Measurements from ENCODE around the gene SLC45A1. TPM values are rescaled to one million over a fixed set of nuclear protein-coding genes. Genes with fewer than 3 reads are reported as not detected.

Gene SLC45A1
- total and polyA plus RNA-seq, 2 of the 4 experiments (the other 2 are of a cell fraction) = 0.72 to 3.9 TPM

GRCh38 chr1:8313231-8313630 lies 4.7 kb upstream of the SLC45A1 start:
- Histone ChIP-seq H4K5ac (ENCODE audit: low read depth, low read length) (no peak overlapping the region), H3K56ac (ENCODE audit: extremely low read depth, insufficient read depth, low read length) (no peak overlapping the region), H3K9me3 (ENCODE audit: control insufficient read depth, insufficient read depth, low read length) (peaks cover 2% of the 10 kb centered on the region; the same call in 1 of the 2 replicates), H3K79me1 (ENCODE audit: low read depth in 1 of 2, low read length in 2 of 2) (peaks cover 1 to 3% of the 10 kb centered on the region in 2 experiments; a peak in 2 of 4 replicates), H2BK120ac (ENCODE audit: low read depth, low read length) (no peak overlapping the region), H3K9ac (ENCODE audit: low read depth, low read length) (no peak overlapping the region), H4K8ac (ENCODE audit: low read depth in 2 of 2, low read length in 2 of 2) (peak overlapping the region in 1 of 2 experiments; percentile 17; a peak in 1 of 4 replicates), H3K18ac (ENCODE audit: low read depth, low read length) (no peak overlapping the region; the same call in 1 of the 2 replicates), H2BK5ac (ENCODE audit: low read depth, low read length, poor library complexity, severe bottlenecking) (no peak overlapping the region), H3K27ac (ENCODE audit: insufficient read depth, low read length) (no peak overlapping the region), H3K4me3 (ENCODE audit: insufficient read depth, low read depth, low read length) (no peak overlapping the region), H3K23ac (ENCODE audit: low read depth, low read length) (no peak overlapping the region), H4K20me1 (ENCODE audit: insufficient read depth, low read length) (no peaks in the 10 kb centered on the region), H3K14ac (replicated peaks; ENCODE audit: low read depth, low read length) (0 out of 2 replicates have a peak overlapping the region, but pooled peaks have one; percentile 32), H2BK20ac (ENCODE audit: low read depth, low read length) (peak overlapping the region; percentile 16; the same call in 1 of the 2 replicates), H4K91ac (ENCODE audit: insufficient read depth, low read depth, low read length) (peak overlapping the region; percentile 92; the same call in 1 of the 2 replicates), H2BK15ac (ENCODE audit: low read depth, low read length) (peak overlapping the region; percentile 67; the same call in 1 of the 3 replicates), H3K27me3 (ENCODE audit: control insufficient read depth, insufficient read depth, low read length) (no peaks in the 10 kb centered on the region), H3K4ac (ENCODE audit: low read depth, low read length) (peak overlapping the region; percentile 31; the same call in 1 of the 2 replicates), H3K4me2 (ENCODE audit: low read depth, low read length) (no peak overlapping the region), H3K36me3 (ENCODE audit: control insufficient read depth, insufficient read depth, low read length) (no peaks in the 10 kb centered on the region), H3K9me1 (ENCODE audit: insufficient read depth, low read length) (no peaks in the 10 kb centered on the region; the same call in 1 of the 2 replicates), H2AK5ac (ENCODE audit: low read depth, low read length) (peak overlapping the region; percentile 92), H3K4me1 (ENCODE audit: control insufficient read depth, insufficient read depth, low read length) (peaks cover 5% of the 10 kb centered on the region), H2AFZ (replicated peaks; ENCODE audit: low read length, poor library complexity) (no peak overlapping the region), H2AK9ac (replicated peaks; ENCODE audit: low read depth, low read length, poor library complexity) (no peak overlapping the region)
- intact Hi-C loops (cut with micrococcal nuclease) (loop anchor here (5.0 to 10.0 kb wide), 2 partner anchors 216 to 648 kb away; no protein-coding TSS in a partner anchor), in situ Hi-C loops (cut with MboI; ENCODE audit: low sequenced_read_pairs) (loop anchor here (5.0 to 25.0 kb wide), 3 partner anchors 296 to 651 kb away; no protein-coding TSS in a partner anchor), dilution Hi-C loops (cut with HindIII; ENCODE audit: low sequenced_read_pairs, unreplicated experiment) (loop anchor here (25.0 kb wide), 1 partner anchor 301 kb away; no protein-coding TSS in a partner anchor)
- BruUV-seq (replicated peaks) = no TSS peak
- ATAC-seq (ENCODE audit: low read depth) (no peak), DNase-seq (no peak)
- WGBS, 2 experiments (ENCODE audit: extremely low coverage in 2 of 2, insufficient read length in 1 of 2) = 85% methylated on average over 3 of the region's 6 CpGs; no CpG with 5 or more reads in 1 of the 2 experiments
- ChIA-PET CTCF (interaction anchor here (1.1 to 3.6 kb wide), 3 partner anchors 282 to 338 kb away, joined by 8 to 27 read pairs (median 21); no protein-coding TSS in a partner anchor), POLR2A (ENCODE audit: unreplicated experiment) (no interaction called here)
- no peak for TF ChIP-seq MAZ (IDR thresholded peaks at IDR 0.05; ENCODE audit: borderline replicate concordance, low read depth, low read length)
- no peak for TF ChIP-seq MAFK (IDR thresholded peaks at IDR 0.05; ENCODE audit: low read depth, low read length)
- no peak for TF ChIP-seq CTCF (conservative IDR thresholded peaks at IDR 0.05; ENCODE audit: low read depth, low read length)
- TF ChIP-seq ELK1 (IDR thresholded peaks at IDR 0.05; ENCODE audit: borderline replicate concordance, low read depth, low read length) = no peak
- TF ChIP-seq CEBPB (IDR thresholded peaks at IDR 0.05; ENCODE audit: low read depth, low read length) = no peak
- no peak for TF ChIP-seq POLR2A (IDR thresholded peaks at IDR 0.05; ENCODE audit: low read depth, low read length)
- no peak for TF ChIP-seq RCOR1 (IDR thresholded peaks at IDR 0.05; ENCODE audit: insufficient replicate concordance, low read length)
- TF ChIP-seq SMC3 (IDR thresholded peaks at IDR 0.05; ENCODE audit: low read depth, low read length) = no peak
- no peak for TF ChIP-seq FOS (IDR thresholded peaks at IDR 0.05; ENCODE audit: low read depth, low read length)
- TF ChIP-seq MXI1 (IDR thresholded peaks at IDR 0.05; ENCODE audit: borderline replicate concordance, low read depth, low read length) = no peak
- no peak for TF ChIP-seq RFX5 (IDR thresholded peaks at IDR 0.05; ENCODE audit: low read depth, low read length)
- TF ChIP-seq, protein P1, sequence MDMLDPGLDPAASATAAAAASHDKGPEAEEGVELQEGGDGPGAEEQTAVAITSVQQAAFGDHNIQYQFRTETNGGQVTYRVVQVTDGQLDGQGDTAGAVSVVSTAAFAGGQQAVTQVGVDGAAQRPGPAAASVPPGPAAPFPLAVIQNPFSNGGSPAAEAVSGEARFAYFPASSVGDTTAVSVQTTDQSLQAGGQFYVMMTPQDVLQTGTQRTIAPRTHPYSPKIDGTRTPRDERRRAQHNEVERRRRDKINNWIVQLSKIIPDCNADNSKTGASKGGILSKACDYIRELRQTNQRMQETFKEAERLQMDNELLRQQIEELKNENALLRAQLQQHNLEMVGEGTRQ (IDR thresholded peaks at IDR 0.05; ENCODE audit: low read depth, low read length) = no peak
- TF ChIP-seq RAD21 (IDR thresholded peaks at IDR 0.05; ENCODE audit: low read length) = no peak
- TF ChIP-seq BHLHE40 (IDR thresholded peaks at IDR 0.05; ENCODE audit: low read depth, low read length) = no peak
- no peak for TF ChIP-seq CHD1 (IDR thresholded peaks at IDR 0.05; ENCODE audit: low read depth, low read length)

Data from IMR-90 (cell line).